NT2/D1 (cell line): ENCODE measurements around the gene STARD9.
A peak's percentile ranks its signal among the peaks of the same experiment; 100 is the strongest.
"Not testable (repeated sequence)": the region's sequence is repeated elsewhere in the genome, so short reads cannot be mapped to it uniquely, and the experiment has no call there.

Experiments
- DNase-seq: peaks from one replicate; pipeline ENCODE4 v3.0.0-alpha.2; 2011; ENCODE audit warnings: low read depth, low spot score
- H3K27me3 ChIP-seq: 2 replicates; pipeline ENCODE4 v1.6.0; 2011; ENCODE audit warnings: mild to moderate bottlenecking; ENCODE audit not compliant: insufficient read length, insufficient read depth
- H3K36me3 ChIP-seq: 2 replicates; pipeline ENCODE4 v1.6.1; 2011; ENCODE audit warnings: mild to moderate bottlenecking, low read length, mixed read lengths; ENCODE audit not compliant: insufficient read depth, insufficient read length
- H3K4me1 ChIP-seq: 2 replicates; pipeline ENCODE4 v1.5.1; 2011; ENCODE audit not compliant: insufficient read depth, insufficient read length
- H3K4me3 ChIP-seq: 2 replicates; pipeline ENCODE4 v1.5.1; 2011; ENCODE audit warnings: low read depth; ENCODE audit not compliant: insufficient read length
- H3K9ac ChIP-seq: 2 replicates; pipeline ENCODE4 v1.6.0; 2011; ENCODE audit warnings: low read depth; ENCODE audit not compliant: insufficient read length
- H3K9me3 ChIP-seq: 2 replicates; pipeline ENCODE4 v1.5.1; 2011; ENCODE audit warnings: mild to moderate bottlenecking, low read length; ENCODE audit not compliant: insufficient read depth
- SUZ12 ChIP-seq: IDR thresholded peaks from 2 replicates; pipeline ENCODE4 v1.6.1; 2011; ENCODE audit not compliant: insufficient read length, insufficient read depth; ENCODE audit errors: extremely low read depth
- YY1 ChIP-seq: IDR thresholded peaks from 2 replicates; pipeline ENCODE4 v1.6.1; 2011; ENCODE audit not compliant: insufficient read length, insufficient read depth
- ZNF274 ChIP-seq: IDR thresholded peaks from 2 replicates; pipeline ENCODE4 v1.6.1; 2011; ENCODE audit warnings: mild to moderate bottlenecking, low read depth, low read length

The STARD9 gene

DNA sequence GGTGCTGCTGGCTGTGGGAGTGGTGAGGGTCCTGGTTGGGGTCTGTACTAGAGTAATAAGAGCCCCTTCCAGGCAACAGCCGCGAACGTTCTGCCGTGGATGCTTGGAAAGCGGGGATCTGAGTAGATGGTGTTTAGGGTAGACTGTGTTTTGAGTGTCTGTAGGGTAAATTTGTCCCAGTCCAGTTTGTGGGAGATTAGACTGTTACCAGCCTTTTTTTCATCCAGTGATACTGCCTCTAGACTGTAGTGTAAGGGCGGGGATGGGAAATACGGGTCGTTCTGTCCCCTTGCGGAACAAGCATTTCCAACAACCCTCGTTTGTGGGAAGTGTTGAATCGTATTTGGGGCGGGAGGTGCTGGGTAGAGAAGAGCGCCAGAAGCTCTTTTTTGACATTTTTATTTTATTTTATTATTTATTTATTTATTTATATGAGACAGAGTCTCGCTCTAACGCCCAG, 26.3 kb upstream of the STARD9 start:
- DNase-seq, result no peak
- Histone ChIP-seq H3K4me1 (no peaks in the 10 kb centered on the region), H3K36me3 (peaks cover 24% of the 10 kb centered on the region)

DNA sequence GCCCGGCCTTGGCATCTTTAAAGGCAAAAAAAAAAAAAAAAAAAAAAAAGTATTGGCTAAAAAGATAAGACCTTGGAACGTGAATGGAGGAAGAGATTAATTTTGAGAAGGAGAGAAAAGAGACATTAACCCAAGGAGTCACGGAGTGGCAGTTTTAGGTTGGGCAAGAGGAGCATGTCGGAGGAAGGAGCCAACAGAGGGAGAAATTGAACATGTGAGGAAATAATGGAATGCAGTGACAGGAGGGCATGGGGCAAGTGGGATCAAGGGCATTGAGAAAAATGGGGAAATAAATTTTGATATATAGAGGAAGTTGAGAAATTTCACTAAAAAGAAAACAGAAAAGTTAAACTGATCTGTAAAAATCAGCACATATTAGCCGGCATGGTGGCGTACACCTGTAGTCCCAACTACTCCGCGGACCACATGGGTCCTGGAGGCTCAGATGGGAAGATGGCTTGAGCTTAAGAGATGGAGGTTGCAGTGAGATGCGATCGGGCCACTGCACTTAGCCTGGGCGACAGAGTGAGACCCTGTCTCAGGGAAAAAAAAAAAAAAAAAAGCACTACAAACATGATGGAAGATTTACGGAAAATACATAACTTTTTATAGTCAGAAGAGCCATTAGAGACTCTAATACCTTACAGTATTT, 25.5 kb upstream of the STARD9 start:
- TF ChIP-seq ZNF274 (no peak), YY1 (no peak), SUZ12 (no peak)
- peak overlapping the region; percentile 8 for H3K4me3 ChIP-seq
- no peak for DNase-seq
- H3K27me3 ChIP-seq, result no peaks in the 10 kb centered on the region
- H3K9ac ChIP-seq, result no peak overlapping the region
- no peaks in the 10 kb centered on the region for H3K9me3 ChIP-seq
- no peaks in the 10 kb centered on the region for H3K4me1 ChIP-seq
- H3K36me3 ChIP-seq, result peaks cover 18% of the 10 kb centered on the region

More for the DNA sequence above, 26.3 kb upstream of the STARD9 start:
- Histone ChIP-seq H3K4me3 (peak overlapping the region; percentile 95), H3K9me3 (no peaks in the 10 kb centered on the region), H3K27me3 (no peaks in the 10 kb centered on the region), H3K9ac (peak overlapping the region; percentile 97)
- no peak for TF ChIP-seq SUZ12
- TF ChIP-seq YY1, result no peak
- no peak for TF ChIP-seq ZNF274

DNA sequence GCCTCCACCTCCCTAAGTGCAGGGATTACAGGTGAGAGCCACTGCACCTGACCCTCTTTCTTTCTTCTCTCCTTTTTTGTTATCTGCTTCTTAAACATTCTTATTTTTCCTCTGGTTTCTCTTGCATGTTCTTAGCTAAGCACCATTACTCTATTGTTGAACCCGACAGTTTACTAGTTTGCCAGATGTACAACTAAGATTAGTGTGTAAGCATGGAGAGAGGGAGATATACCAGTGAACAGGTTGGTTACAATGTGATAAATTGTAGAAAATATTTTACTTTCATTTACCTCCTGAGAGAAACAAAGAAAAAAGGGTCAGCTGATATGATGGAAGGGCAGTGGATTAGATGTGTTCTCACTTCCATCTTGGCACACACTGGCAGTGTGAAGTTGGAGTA, 21.9 kb upstream of the STARD9 start:
- no peak for DNase-seq
- no peaks in the 10 kb centered on the region for H3K4me1 ChIP-seq
- H3K4me3 ChIP-seq, result no peak overlapping the region
- H3K27me3 ChIP-seq, result no peaks in the 10 kb centered on the region
- no peak overlapping the region for H3K9ac ChIP-seq
- peaks cover 3% of the 10 kb centered on the region for H3K36me3 ChIP-seq
- TF ChIP-seq YY1 (no peak), ZNF274 (no peak), SUZ12 (no peak)
- no peaks in the 10 kb centered on the region for H3K9me3 ChIP-seq

DNA sequence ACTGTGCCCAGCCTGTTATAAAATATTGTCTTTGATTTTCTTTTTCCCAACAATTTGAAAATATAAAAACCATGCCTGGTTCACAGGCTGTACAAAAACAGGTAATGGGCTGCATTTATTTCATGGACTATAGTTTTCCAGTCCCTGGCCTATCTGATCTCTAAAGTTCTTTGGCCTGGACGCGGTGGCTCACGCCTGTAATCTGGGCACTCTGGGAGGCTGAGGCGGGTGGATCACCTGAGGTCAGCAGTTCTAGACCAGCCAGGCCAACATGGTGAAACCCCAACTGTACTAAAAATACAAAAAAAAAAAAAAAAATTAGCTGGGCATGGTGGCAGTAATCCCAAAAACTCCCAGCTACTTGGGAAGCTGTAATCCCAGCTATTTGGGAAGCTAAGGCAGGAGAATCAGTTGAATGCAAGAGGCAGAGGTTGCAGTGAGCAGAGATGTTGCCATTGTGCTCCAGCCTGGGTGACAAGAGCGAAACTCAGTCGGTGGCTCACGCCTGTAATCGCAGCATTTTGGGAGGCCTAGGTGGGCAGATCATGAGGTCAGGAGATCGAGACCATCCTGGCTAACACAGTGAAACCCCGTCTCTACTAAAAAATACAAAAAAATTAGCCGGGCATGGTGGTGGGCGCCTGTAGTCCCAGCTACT, 18.7 kb upstream of the STARD9 start:
- H3K4me3 ChIP-seq, H3K9me3 ChIP-seq, DNase-seq, H3K27me3 ChIP-seq, H3K9ac ChIP-seq, H3K4me1 ChIP-seq: not testable (repeated sequence)
- peaks cover 33% of the 10 kb centered on the region for H3K36me3 ChIP-seq

DNA sequence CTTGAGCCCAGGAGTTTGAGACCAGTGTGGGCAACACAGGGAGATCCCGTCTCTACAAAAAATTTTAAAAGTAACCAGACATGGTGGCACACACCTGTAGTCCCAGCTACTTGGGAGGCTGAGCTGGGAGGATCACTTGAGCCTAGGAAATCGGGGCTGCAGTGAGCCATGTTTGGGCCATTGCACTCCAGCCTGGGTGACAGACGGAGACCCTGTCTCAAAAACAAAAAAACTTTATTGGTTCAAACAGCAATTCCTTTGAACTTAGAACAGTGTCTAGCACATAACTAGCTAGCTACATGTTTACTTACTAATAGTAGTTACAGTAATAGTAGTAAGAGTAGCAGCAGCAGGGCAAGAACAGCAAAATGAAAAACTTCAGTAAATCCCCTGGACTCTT, 16.7 kb upstream of the STARD9 start:
- no peaks in the 10 kb centered on the region for H3K9me3 ChIP-seq
- DNase-seq, result no peak
- H3K36me3 ChIP-seq, result peaks cover 49% of the 10 kb centered on the region
- TF ChIP-seq ZNF274, result no peak
- TF ChIP-seq SUZ12, result no peak
- no peak for TF ChIP-seq YY1
- H3K27me3 ChIP-seq, result no peaks in the 10 kb centered on the region
- no peaks in the 10 kb centered on the region for H3K4me1 ChIP-seq
- H3K9ac ChIP-seq, result no peak overlapping the region
- H3K4me3 ChIP-seq, result no peak overlapping the region

DNA sequence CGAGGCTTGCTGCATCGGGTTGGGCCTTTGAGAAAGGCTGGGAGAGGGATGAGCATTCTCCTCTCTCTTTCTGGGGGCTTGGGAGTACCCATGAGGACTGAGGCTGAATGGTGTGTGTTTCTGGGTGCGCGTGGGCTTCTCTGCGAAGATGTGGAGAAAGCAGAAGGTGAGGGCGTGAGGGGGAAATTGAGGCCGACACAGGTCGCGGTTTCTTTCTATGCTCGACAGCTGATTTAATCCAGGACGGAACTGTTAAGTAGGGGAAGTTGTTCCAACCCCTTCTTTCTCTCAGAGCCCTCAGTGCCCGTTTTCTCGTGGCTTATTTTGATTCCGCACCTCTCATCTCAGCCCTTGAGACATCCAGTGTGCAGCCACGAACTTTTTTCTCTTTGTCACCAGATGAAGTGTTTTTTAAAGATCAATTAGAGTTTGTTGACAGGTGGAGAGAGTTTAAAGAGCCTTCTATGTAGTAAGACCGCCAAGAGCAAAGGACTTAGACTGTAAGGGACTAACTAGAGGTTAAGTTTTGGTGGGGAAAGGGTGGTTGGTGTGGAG, 711 bp downstream of the STARD9 start:
- no peaks in the 10 kb centered on the region for H3K9me3 ChIP-seq
- H3K4me3 ChIP-seq, result peak overlapping the region; percentile 78
- H3K9ac ChIP-seq, result peak overlapping the region; percentile 72
- peaks cover 22% of the 10 kb centered on the region for H3K27me3 ChIP-seq
- TF ChIP-seq YY1, result no peak
- no peak for TF ChIP-seq ZNF274
- TF ChIP-seq SUZ12, result no peak
- H3K36me3 ChIP-seq, result no peaks in the 10 kb centered on the region
- no peak for DNase-seq
- no peaks in the 10 kb centered on the region for H3K4me1 ChIP-seq

DNA sequence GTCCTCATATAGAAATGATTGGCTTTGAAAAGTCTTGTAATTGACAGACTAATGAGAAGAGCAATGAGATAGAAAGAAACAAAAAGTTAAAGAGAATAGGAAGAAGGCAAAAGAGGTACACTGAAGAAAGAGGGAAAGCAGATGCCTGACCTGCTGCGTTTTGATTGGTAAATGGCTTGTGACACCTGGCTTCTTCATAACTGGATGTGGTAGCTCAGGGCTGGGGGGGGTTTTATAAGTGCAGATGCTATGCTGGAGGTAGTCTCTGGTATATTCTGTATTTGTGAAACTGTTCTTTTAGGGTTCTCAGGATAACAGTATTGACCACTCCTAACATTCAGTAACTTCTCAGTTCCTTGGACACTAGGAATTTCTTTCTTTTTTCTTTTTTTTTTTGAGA, 1.4 kb downstream of the STARD9 start:
- H3K4me3 ChIP-seq, result no peak overlapping the region

More for the DNA sequence above, 1.4 kb downstream of the STARD9 start:
- no peak overlapping the region for H3K9ac ChIP-seq
- no peaks in the 10 kb centered on the region for H3K36me3 ChIP-seq
- no peak for TF ChIP-seq YY1
- TF ChIP-seq SUZ12, result no peak
- TF ChIP-seq ZNF274, result no peak
- peaks cover 24% of the 10 kb centered on the region for H3K27me3 ChIP-seq
- DNase-seq, result no peak
- H3K9me3 ChIP-seq, result no peaks in the 10 kb centered on the region
- H3K4me1 ChIP-seq, result no peaks in the 10 kb centered on the region
